Breast epithelium (tissue), 3 donors: ENCODE data around the gene ANTXR2.

Experiments
- CTCF ChIP-seq, 3 donors: fragments of 450-650 bp; IDR thresholded peaks; one replicate each; pipeline ENCODE4 v1.5.1; 2016 to 2017; ENCODE audit warnings: antibody characterized with exemption in 3 of 3, mild to moderate bottlenecking in 3 of 3, moderate library complexity in 3 of 3
- POLR2A ChIP-seq: fragments of 450-650 bp; IDR thresholded peaks from one replicate; pipeline ENCODE4 v1.6.1; 2016; ENCODE audit warnings: antibody characterized with exemption, mild to moderate bottlenecking, moderate library complexity

- no peak for TF ChIP-seq POLR2A
- no peak for TF ChIP-seq CTCF (IDR thresholded peaks at IDR 0.05)
These were observed 175.0 kb downstream of the ANTXR2 start for GRCh38 chr4:79898055-79898454.
